NT2/D1 (cell line): ENCODE data around the gene RNF157.
"Not testable (repeated sequence)": the region's sequence is repeated elsewhere in the genome, so short reads cannot be mapped to it uniquely, and the experiment has no call there.

ENCODE experiments used
- DNase-seq: peaks from one replicate; pipeline ENCODE4 v3.0.0-alpha.2; 2011; ENCODE audit warnings: low read depth, low spot score
- H3K27me3 ChIP-seq: 2 replicates; pipeline ENCODE4 v1.6.0; 2011; ENCODE audit warnings: mild to moderate bottlenecking; ENCODE audit not compliant: insufficient read length, insufficient read depth
- H3K36me3 ChIP-seq: 2 replicates; pipeline ENCODE4 v1.6.1; 2011; ENCODE audit warnings: mild to moderate bottlenecking, low read length, mixed read lengths; ENCODE audit not compliant: insufficient read depth, insufficient read length
- H3K4me1 ChIP-seq: 2 replicates; pipeline ENCODE4 v1.5.1; 2011; ENCODE audit not compliant: insufficient read depth, insufficient read length
- H3K4me3 ChIP-seq: 2 replicates; pipeline ENCODE4 v1.5.1; 2011; ENCODE audit warnings: low read depth; ENCODE audit not compliant: insufficient read length
- H3K9ac ChIP-seq: 2 replicates; pipeline ENCODE4 v1.6.0; 2011; ENCODE audit warnings: low read depth; ENCODE audit not compliant: insufficient read length
- H3K9me3 ChIP-seq: 2 replicates; pipeline ENCODE4 v1.5.1; 2011; ENCODE audit warnings: mild to moderate bottlenecking, low read length; ENCODE audit not compliant: insufficient read depth
- SUZ12 ChIP-seq: IDR thresholded peaks from 2 replicates; pipeline ENCODE4 v1.6.1; 2011; ENCODE audit not compliant: insufficient read length, insufficient read depth; ENCODE audit errors: extremely low read depth
- YY1 ChIP-seq: IDR thresholded peaks from 2 replicates; pipeline ENCODE4 v1.6.1; 2011; ENCODE audit not compliant: insufficient read length, insufficient read depth
- ZNF274 ChIP-seq: IDR thresholded peaks from 2 replicates; pipeline ENCODE4 v1.6.1; 2011; ENCODE audit warnings: mild to moderate bottlenecking, low read depth, low read length

The RNF157 gene

GRCh38 chr17:76255801-76256429, 15.6 kb upstream of the RNF157 start:
- Histone ChIP-seq H3K9ac (no peak overlapping the region), H3K4me1 (peaks cover 4% of the 10 kb centered on the region), H3K36me3 (no peaks in the 10 kb centered on the region), H3K9me3 (no peaks in the 10 kb centered on the region), H3K27me3 (no peaks in the 10 kb centered on the region), H3K4me3 (no peak overlapping the region)
- TF ChIP-seq ZNF274 (no peak), SUZ12 (no peak), YY1 (no peak)
- DNase-seq: no peak

DNA sequence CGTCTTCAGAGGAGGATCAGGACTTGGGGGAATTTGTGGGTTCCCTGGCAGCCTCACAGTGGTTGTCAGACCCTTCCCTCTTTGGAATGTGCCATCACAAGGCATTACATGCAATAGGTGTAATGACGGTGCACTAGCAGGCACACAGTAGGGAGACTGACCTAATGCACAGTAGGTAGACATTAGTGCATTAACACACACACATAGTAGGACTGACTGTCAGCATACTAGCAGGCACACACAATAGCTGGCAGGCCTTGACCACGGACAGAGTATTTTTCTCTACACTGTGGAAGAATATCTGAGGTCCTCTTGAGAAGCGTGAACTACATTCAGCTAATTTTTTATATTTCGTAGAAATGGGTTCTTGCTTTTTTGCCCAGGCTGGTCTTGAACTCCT, 14.0 kb upstream of the RNF157 start:
- Histone ChIP-seq H3K36me3 (no peaks in the 10 kb centered on the region), H3K4me1 (peaks cover 4% of the 10 kb centered on the region), H3K4me3 (no peak overlapping the region), H3K9me3 (no peaks in the 10 kb centered on the region), H3K9ac (no peak overlapping the region), H3K27me3 (no peaks in the 10 kb centered on the region)
- no peak for TF ChIP-seq ZNF274
- no peak for TF ChIP-seq SUZ12
- no peak for TF ChIP-seq YY1
- DNase-seq: no peak

DNA sequence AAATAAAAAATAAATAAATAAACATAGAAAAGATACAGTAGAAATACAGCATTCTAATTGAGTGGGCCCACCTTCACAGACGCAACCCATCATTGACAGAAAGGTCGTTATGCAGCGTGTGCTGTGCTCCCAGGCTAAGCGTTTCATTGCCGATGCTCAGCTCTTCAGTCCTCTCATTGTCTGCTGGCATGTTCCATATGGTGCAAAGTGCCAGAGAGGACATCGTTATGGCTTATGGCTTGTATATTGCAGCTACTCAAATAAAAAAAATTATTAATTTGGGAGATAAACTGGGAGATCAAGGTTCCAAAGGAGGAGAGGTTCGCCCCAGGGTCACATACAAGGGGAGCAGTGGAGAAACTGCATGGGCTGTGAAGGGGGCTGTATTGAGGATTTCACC, 13.5 kb upstream of the RNF157 start:
- Histone ChIP-seq H3K27me3 (no peaks in the 10 kb centered on the region), H3K9me3 (no peaks in the 10 kb centered on the region), H3K4me1 (peaks cover 4% of the 10 kb centered on the region), H3K36me3 (no peaks in the 10 kb centered on the region), H3K4me3 (no peak overlapping the region), H3K9ac (no peak overlapping the region)
- no peak for TF ChIP-seq ZNF274
- TF ChIP-seq SUZ12: no peak
- no peak for TF ChIP-seq YY1
- DNase-seq: no peak

DNA sequence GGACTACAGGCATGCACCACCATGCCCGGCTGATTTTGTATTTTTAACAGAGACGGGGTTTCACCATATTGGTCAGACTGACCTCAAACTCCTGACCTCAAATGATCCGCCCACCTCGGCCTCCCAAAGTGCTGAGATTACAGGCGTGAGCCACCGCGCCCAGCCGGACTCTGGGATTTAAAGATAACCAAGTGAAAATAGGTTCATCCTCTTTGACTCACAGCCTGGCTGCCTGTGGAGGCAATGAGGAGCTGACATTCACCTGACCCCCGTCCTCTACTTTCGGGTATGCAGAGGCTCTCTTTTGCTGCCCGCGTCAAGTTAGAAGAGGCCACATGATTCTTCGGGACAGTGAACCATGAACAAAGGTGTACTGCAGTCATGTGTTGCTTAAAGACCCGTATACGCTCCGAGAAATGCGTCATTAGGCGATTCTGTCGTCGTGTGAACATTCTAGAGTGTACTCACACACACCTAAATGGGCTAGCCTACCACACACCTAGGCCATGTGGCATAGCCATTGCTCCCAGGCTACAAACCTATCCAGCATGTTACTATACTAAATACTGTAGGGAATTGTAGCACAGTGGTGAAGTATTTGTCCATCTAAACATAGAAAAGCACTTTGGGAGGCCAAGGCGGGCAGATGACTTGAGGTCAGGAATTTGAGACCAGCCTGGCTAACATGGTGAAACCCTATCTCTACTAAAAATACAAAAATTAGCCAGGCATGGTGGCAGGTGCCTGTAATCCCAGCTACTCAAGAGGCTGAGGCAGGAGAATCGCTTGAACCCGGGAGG, 12.9 kb upstream of the RNF157 start:
- not testable (repeated sequence) for H3K4me1 ChIP-seq, H3K36me3 ChIP-seq, H3K9me3 ChIP-seq, H3K4me3 ChIP-seq, H3K9ac ChIP-seq, DNase-seq, H3K27me3 ChIP-seq

DNA sequence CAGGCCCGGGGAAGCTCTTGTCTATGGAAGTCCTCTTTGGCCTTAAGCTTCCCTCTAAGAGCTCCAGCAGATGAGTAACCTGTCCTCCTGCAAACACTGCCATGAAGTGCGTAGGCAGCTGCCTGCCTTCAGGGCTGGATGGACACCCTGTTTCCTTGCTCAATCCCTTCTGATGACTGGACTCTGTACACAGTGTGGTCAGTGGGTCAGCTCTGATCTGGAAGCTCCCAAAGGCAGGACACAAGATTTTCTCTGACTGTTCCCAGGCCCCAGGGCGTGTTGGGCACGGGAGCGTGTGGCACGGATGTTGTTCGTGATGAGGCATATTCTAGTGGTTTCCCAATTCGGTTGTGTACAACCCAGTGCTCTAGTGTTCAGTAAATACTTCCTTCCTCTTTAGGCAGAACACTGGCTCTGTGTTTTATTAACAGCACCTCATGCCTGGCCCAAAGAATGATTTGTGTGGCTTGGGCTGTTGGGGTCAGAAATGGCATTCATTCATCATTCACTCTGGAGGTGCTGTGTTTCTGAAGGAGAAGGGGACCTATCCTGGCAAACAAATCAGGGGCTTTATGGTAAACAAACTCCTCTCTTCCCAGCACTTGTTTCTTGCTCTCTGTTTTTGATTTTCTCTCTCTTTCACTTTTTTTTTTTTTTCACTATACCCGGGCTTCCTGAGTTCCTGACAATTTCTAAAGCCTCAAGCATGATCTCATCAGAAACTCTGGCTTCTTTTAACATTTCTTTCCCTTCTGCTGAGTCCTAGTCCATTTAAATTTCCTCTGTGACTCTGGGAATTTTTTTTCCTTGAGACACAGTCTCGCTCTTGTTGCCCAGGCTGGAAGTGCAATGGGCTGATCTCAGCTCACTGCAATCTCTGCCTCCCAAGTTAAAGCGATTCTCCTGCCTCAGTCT, 12.0 kb upstream of the RNF157 start:
- Histone ChIP-seq H3K9me3 (no peaks in the 10 kb centered on the region), H3K27me3 (no peaks in the 10 kb centered on the region), H3K9ac (no peak overlapping the region), H3K4me1 (no peaks in the 10 kb centered on the region), H3K36me3 (no peaks in the 10 kb centered on the region), H3K4me3 (no peak overlapping the region)
- no peak for DNase-seq
- TF ChIP-seq SUZ12 (no peak), ZNF274 (no peak), YY1 (no peak)

DNA sequence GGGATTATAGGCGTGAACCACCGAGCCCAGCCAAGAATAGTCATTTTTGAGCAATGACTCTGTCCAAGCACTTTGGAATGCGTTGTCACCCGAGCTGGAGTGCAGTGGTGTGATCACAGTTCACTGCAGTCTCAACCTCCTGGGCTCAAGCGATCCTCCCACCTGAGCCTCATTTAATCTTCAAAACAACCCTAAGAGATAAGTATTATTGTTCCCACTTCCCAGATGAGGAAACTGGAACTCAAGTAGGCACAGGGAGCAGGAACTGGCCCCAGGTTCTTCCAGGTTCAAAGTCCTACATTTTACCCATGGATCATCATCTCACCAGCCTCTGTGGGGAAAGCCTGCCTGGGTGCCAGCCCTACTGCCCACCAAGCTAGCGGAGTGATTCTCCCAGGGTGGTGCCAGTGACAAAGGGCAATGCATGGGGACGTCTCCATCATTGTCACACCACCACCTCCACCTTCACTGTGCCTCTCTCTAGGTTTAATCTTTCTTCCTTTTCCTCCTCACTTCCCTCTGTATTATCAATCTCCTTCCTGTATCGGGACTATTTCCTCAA, 11.3 kb upstream of the RNF157 start:
- DNase-seq: no peak
- no peak overlapping the region for H3K4me3 ChIP-seq
- no peaks in the 10 kb centered on the region for H3K36me3 ChIP-seq

DNA sequence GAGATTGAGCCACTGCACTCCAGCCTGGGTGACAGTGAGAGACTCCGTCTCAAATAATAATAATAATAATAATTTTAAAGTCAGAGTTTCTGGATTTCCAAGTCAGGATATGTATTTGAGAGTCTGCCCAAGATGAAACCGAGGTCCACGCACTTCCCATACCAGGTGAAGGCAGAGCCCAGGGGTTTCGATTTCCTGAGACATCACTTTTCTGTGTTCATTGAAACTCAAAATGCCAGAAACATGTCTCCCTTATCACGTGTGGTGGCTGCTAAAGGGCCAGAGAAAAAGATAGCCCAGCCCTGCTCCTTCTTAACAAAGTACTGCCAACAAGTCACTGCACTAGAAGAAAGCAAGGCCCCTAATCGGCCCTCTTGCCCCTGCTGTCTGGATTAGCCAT, 9.8 kb upstream of the RNF157 start:
- Histone ChIP-seq H3K36me3 (no peaks in the 10 kb centered on the region), H3K9me3 (no peaks in the 10 kb centered on the region), H3K9ac (no peak overlapping the region), H3K4me1 (peaks cover 4% of the 10 kb centered on the region), H3K27me3 (no peaks in the 10 kb centered on the region), H3K4me3 (no peak overlapping the region)
- TF ChIP-seq ZNF274: no peak
- no peak for TF ChIP-seq SUZ12
- no peak for TF ChIP-seq YY1
- no peak for DNase-seq

More for the DNA sequence above, 11.3 kb upstream of the RNF157 start:
- H3K9me3 ChIP-seq: no peaks in the 10 kb centered on the region
- H3K4me1 ChIP-seq: no peaks in the 10 kb centered on the region
- TF ChIP-seq SUZ12: no peak
- no peak for TF ChIP-seq ZNF274
- no peak for TF ChIP-seq YY1
- H3K27me3 ChIP-seq: no peaks in the 10 kb centered on the region
- no peak overlapping the region for H3K9ac ChIP-seq
